Measurements from ENCODE around the gene FIGLA.

DNA sequence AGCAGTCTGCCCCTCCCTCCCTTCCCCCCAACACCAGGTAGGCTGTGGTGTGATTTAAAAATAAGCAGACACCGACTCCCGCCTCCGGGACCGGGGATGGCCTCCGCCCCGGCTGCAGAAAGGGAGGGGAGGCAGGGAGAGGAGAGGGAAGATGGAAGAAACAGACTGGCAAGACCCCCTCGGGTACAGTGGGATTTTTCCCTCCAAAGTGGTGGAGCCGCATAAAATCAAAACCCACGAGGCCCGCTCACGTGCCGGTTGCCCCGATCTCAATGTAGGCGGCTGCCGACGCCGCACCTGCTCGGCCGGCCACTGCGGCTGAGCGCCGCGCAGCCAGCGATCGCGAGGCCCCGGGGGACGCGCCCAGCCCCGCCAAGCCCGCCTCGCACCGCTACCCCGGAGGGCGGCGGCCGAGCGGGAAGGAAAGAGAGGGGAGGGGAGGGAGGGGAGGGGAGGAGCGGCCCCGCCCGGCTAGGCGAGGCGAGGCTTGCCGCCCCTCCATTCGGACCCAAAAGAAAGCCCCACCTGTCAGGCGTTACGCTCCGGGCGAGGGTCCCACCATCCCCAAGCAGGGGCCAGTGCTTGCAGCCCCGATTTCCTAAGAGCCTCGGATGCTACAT lies 23.3 kb downstream of the FIGLA start:
- TF ChIP-seq CTCF (IDR thresholded peaks at IDR 0.05; ENCODE audit: low read depth, low read length), result no peak
- TF ChIP-seq POLR2A (IDR thresholded peaks at IDR 0.05; ENCODE audit: extremely low read depth, insufficient read length), result no peak
